ENCODE data around the gene NEAT1.

The NEAT1 gene

DNA sequence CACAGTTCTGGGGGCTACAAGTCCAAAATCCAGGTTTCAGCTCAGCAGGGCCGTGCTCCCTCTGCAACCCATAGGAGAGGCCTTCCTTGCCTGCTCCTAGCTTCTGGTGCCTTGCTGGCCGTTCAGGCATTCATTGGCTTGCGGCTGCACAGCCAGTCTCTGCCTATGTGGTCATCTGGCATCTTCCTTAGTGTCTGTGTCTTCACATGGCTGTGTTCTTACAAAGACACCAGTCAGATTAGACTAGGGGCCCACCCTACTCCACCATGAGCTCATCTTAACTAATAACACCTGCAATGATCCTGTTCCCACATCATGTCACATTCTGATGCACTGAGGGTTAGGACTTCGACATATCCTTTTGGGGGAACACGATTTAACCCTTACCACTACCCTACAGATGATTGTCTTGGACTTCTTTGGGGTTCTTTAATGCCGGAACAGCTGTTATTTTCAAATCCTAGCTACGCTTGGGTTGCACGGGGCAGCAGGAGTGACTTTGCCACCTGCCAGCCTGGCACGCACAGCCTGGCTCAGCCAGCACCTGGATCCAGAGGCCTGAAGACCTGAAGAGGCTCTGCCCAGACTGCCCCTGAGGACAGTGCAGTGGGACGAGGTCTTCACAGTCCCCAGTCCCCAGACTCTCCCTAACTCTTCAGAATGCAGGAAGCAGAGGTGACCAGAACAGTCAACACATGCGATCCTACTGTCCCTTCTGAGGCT lies 7.7 kb upstream of the NEAT1 start:
- no peaks in the 10 kb centered on the region for H3K27me3 ChIP-seq (ENCODE audit: control insufficient read depth, insufficient read depth, low read length)
- H3K36me3 ChIP-seq (ENCODE audit: control insufficient read depth, insufficient read depth, low read length), result peaks cover 8% of the 10 kb centered on the region
- H3K4me3 ChIP-seq (ENCODE audit: low read depth, low read length), result no peak overlapping the region
- no peak overlapping the region for H3K9ac ChIP-seq (ENCODE audit: low read depth, low read length)
- H3K9me3 ChIP-seq (ENCODE audit: control insufficient read depth, insufficient read depth, low read length), result no peaks in the 10 kb centered on the region
- peaks cover 25% of the 10 kb centered on the region for H3K4me1 ChIP-seq (ENCODE audit: control insufficient read depth, insufficient read depth, low read length)

DNA sequence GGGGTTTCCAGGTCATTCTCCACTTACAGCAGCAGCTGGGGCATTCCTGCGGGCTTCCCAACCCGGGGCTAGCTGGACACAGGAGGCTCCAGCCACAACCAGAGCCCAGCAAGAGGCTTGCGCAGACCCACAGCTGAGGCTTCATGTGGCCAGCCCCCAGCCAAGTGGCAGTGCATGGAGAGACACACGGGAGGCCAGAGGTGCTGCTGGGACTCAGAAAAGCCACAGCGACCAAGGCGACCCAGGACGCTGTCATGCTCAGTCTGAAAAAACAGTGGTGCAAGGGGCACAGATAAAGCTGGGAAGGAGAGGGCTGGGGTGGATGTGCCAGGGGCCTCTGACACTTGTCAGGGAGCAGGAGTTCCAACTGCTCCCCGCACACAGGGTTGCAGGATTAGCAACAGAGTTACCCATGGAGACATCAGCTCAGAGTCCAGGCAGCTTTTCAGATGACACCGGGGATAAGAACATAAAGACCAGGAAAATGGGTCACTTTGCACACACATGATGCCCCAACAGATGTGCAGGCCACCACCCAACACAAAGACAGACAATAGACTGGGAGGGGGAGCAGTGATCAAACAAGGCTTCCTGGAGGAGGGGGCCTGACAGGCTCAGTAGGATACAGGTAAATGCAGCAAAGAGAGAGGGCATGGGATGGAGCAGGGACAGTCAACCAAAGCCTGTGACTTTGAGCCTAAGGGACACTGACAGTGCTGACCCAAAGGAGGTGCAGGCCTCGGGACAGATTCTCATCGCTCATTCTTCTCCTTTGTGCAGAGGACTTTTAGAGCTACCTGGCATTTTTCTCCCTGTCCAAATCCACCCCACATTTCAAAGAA lies 6.9 kb upstream of the NEAT1 start:
- H3K4me3 ChIP-seq (ENCODE audit: low read depth, low read length), result peak overlapping the region; percentile 27

DNA sequence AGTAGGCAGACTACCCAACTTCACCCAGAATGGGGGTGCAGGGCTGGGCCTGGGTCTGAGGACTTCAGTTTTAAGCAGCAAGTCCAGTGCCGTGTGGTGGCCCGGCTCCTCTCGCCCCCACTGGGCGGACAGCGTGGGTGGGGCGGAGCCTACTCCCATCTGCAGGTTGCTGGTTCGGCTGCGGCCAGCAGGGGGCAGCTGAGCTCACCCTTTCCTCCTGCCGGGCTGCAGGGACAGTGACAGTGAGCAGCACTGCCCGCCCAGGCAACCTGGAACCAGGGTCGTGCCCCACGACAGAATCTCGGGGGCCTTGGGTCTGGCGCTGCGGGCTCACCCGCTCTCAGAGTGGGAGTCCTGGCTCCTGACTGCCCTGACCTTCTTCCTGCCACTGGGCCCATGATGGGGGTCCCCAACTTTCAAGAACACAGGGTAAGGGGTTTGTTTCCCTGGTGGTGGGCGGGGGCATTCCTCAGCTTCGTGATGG lies 6.2 kb upstream of the NEAT1 start:
- peaks cover 29% of the 10 kb centered on the region for H3K4me1 ChIP-seq (ENCODE audit: control insufficient read depth, insufficient read depth, low read length)

More for the DNA sequence above, 6.9 kb upstream of the NEAT1 start:
- Histone ChIP-seq H3K9ac (ENCODE audit: low read depth, low read length) (no peak overlapping the region), H3K4me1 (ENCODE audit: control insufficient read depth, insufficient read depth, low read length) (peaks cover 28% of the 10 kb centered on the region), H3K27me3 (ENCODE audit: control insufficient read depth, insufficient read depth, low read length) (no peaks in the 10 kb centered on the region), H3K9me3 (ENCODE audit: control insufficient read depth, insufficient read depth, low read length) (no peaks in the 10 kb centered on the region), H3K36me3 (ENCODE audit: control insufficient read depth, insufficient read depth, low read length) (peaks cover 8% of the 10 kb centered on the region)

DNA sequence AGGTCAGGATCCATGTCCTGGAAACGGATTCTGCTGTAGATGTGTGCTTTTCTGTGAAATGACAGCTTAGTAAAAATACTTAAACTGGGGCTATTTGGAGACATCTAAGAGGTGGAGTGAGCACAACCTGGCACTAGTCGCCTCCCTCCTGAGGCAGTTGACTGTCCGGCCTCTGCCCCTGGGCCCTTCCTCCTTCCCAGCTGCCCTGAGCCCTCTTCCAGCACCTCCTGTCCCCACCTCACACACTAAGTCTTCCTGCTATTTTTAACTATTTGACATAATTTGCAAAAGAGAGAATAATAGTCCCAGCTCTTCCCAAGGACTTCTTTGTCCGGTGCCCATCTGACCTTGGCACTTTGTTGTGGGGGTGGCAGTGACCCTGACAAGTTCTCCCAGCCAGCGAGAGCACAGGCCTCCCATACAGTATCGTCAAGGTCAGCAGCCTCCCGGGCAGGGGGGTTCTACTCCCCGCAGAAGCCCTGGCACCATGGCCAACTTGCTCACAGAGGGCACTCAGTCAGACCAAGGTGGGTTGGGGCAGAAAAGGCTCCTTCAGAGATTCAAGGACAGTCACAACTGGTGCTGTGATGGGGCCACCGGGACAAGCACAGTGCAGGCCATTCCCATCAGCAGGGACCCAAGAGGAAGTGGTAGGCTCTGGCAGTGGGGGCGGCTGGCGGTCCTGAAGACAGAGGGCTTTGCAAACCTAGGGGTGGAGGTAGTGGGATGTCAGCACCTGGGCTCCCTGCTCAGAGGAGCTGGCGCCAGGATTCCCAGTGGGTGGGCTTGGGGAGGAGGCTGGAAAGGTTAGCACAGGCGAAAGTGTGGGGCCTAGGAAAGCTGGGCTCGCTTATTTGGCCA lies 5.5 kb upstream of the NEAT1 start:
- Histone ChIP-seq H3K27me3 (ENCODE audit: control insufficient read depth, insufficient read depth, low read length) (no peaks in the 10 kb centered on the region), H3K36me3 (ENCODE audit: control insufficient read depth, insufficient read depth, low read length) (no peaks in the 10 kb centered on the region), H3K4me3 (ENCODE audit: low read depth, low read length) (peak overlapping the region; percentile 35), H3K4me1 (ENCODE audit: control insufficient read depth, insufficient read depth, low read length) (peaks cover 31% of the 10 kb centered on the region), H3K9me3 (ENCODE audit: control insufficient read depth, insufficient read depth, low read length) (no peaks in the 10 kb centered on the region), H3K9ac (ENCODE audit: low read depth, low read length) (no peak overlapping the region)

More for the DNA sequence above, 6.2 kb upstream of the NEAT1 start:
- Histone ChIP-seq H3K4me3 (ENCODE audit: low read depth, low read length) (peak overlapping the region; percentile 35), H3K27me3 (ENCODE audit: control insufficient read depth, insufficient read depth, low read length) (no peaks in the 10 kb centered on the region), H3K9me3 (ENCODE audit: control insufficient read depth, insufficient read depth, low read length) (no peaks in the 10 kb centered on the region), H3K9ac (ENCODE audit: low read depth, low read length) (no peak overlapping the region), H3K36me3 (ENCODE audit: control insufficient read depth, insufficient read depth, low read length) (peaks cover 2% of the 10 kb centered on the region)

DNA sequence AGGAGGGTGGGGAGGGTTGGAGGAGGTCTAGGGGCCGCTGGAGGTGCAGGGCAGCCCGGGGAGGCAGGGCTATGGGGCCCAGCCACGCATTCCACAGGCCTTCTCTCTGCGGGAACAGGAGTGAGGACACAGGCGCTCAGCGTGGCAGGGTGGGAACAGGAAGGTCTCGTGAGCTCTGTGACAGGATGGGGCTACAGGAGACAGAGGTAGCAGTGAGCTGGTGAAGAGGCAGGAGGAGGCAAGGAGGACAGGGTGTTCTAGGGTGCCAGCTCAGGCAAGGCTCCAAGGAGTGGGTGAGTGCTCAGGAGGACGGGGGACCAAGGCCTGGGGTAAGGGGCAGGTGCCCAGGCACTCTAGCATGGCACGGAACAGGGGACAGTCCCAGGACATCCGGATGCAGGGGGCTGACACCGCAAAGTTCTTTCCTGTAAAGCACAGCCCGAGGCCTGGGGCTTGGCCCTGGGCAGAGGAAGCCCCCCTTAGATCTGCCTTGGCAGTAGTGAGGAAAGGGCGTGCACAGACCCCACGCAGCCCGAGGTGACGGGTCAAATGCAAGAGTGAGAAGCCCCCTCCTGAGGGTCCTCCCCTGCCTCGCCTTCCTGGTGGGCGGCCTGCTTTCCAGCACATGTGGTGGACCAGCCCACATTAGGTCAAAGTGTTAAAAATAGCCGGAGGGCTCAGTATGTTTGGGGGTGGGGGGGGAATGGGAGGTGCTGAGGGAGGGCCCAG lies 4.7 kb upstream of the NEAT1 start:
- Histone ChIP-seq H3K4me3 (ENCODE audit: low read depth, low read length) (peak overlapping the region; percentile 0), H3K36me3 (ENCODE audit: control insufficient read depth, insufficient read depth, low read length) (no peaks in the 10 kb centered on the region), H3K9ac (ENCODE audit: low read depth, low read length) (peak overlapping the region; percentile 56), H3K27me3 (ENCODE audit: control insufficient read depth, insufficient read depth, low read length) (no peaks in the 10 kb centered on the region), H3K9me3 (ENCODE audit: control insufficient read depth, insufficient read depth, low read length) (no peaks in the 10 kb centered on the region), H3K4me1 (ENCODE audit: control insufficient read depth, insufficient read depth, low read length) (peaks cover 31% of the 10 kb centered on the region)

DNA sequence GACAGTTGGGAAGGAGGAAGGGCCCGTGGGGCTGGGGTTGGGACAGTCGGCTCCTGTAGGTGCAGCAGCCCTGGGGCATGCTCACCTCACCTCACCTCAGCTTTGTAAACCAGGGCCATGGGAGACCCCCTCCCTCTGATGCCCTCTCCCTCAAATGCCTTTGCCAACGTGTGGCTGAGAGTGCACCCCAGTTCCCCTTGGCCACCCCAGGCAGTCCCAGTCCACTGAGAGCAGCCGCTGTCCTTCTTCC lies 4.2 kb upstream of the NEAT1 start:
- H3K9ac ChIP-seq (ENCODE audit: low read depth, low read length), result peak overlapping the region; percentile 94
- H3K36me3 ChIP-seq (ENCODE audit: control insufficient read depth, insufficient read depth, low read length), result no peaks in the 10 kb centered on the region
- H3K4me1 ChIP-seq (ENCODE audit: control insufficient read depth, insufficient read depth, low read length), result peaks cover 31% of the 10 kb centered on the region
- H3K4me3 ChIP-seq (ENCODE audit: low read depth, low read length), result peak overlapping the region; percentile 33
- H3K9me3 ChIP-seq (ENCODE audit: control insufficient read depth, insufficient read depth, low read length), result no peaks in the 10 kb centered on the region
- H3K27me3 ChIP-seq (ENCODE audit: control insufficient read depth, insufficient read depth, low read length), result no peaks in the 10 kb centered on the region

DNA sequence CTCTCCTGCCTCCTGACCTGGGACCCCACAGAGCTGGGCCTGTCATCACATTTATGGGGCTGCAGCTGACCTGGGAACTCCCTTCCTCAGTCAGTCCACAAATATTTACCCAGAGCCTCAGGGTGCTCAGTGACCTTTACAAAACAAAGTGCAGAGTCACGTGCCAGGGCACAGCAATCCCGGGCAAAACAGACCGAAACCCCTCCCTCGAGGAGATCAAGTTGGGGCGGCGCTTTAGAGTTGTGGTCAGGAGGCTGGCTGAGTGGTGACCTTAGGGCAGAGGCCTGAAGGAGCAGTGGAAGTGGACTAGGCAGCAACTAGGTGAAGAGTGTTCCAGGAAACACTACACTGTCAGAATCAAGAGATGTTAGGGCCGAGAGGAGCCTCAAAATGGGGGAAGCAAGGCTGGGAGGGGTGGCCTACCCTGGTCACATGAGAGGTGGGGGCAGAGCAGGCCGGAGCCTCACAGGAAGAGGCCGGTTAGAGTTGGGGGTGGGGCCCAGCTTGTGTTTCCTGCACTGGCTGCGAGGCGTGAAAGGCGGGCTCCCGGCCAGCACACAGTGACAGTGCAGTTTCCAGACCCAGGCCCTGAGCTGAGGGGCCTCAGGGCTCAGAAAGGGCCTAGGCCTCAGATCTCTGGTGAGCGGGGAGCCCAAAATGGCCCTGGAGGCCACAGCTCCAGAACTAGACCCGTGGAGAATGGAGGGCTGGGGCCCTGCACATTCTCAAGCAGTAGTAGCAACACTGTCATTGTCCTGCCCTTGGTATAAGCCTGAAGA lies 3.7 kb upstream of the NEAT1 start:
- Histone ChIP-seq H3K4me1 (ENCODE audit: control insufficient read depth, insufficient read depth, low read length) (peaks cover 31% of the 10 kb centered on the region), H3K4me3 (ENCODE audit: low read depth, low read length) (peak overlapping the region; percentile 52)

DNA sequence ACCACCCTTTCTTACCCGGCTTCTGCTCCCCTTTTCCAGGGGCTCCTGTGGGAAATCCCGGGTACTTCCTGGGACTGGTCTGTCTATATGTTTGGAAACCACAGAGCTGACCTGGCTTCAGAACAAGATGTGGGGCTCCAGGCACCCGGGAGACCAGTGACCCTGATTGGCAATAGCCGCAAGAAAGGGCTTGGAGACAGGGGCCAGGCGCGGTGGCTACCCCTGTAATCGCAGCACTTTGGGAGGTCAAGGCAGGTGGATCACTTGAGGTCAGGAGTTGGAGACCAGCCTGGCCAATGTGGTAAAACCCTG lies 3.2 kb upstream of the NEAT1 start:
- peaks cover 31% of the 10 kb centered on the region for H3K4me1 ChIP-seq (ENCODE audit: control insufficient read depth, insufficient read depth, low read length)
- H3K4me3 ChIP-seq (ENCODE audit: low read depth, low read length), result peak overlapping the region; percentile 52
- H3K27me3 ChIP-seq (ENCODE audit: control insufficient read depth, insufficient read depth, low read length), result no peaks in the 10 kb centered on the region
- peak overlapping the region; percentile 94 for H3K9ac ChIP-seq (ENCODE audit: low read depth, low read length)
- H3K9me3 ChIP-seq (ENCODE audit: control insufficient read depth, insufficient read depth, low read length), result no peaks in the 10 kb centered on the region
- no peaks in the 10 kb centered on the region for H3K36me3 ChIP-seq (ENCODE audit: control insufficient read depth, insufficient read depth, low read length)

More for the DNA sequence above, 3.7 kb upstream of the NEAT1 start:
- Histone ChIP-seq H3K36me3 (ENCODE audit: control insufficient read depth, insufficient read depth, low read length) (no peaks in the 10 kb centered on the region), H3K9ac (ENCODE audit: low read depth, low read length) (peak overlapping the region; percentile 94), H3K9me3 (ENCODE audit: control insufficient read depth, insufficient read depth, low read length) (no peaks in the 10 kb centered on the region), H3K27me3 (ENCODE audit: control insufficient read depth, insufficient read depth, low read length) (no peaks in the 10 kb centered on the region)

DNA sequence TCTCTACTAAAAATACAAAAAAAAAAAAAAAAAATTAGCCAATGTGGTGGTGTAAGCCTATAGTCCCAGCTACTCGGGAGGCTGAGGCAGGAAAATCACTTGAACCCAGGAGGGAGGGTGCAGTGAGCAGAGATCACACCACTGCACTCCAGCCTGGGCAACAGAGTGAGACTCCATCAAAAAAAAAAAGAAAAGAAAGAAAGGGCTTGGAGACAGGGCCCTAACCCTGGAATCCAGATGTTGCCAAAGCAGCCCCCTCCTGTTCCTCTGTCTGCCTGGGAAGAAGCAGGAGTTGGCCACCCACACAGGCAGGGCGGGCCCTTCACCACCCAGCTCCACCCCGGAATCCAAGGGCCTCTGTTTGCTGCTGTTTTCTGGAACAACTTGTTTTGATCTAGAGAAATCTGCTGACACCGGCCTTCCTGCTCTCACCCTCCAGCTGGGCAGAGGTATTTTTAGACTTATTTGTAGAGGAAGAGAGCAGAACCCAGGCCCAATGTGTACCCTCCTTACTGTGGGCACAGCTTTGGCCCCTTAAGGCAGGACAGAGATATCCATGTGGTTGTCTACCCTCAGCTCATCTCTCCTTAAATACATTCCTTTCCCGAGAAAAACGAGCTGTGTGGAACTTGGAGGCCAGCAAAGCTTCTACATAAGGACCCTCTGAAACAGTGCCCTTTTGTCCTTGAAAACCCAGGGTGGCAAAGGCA lies 2.7 kb upstream of the NEAT1 start:
- no peaks in the 10 kb centered on the region for H3K9me3 ChIP-seq (ENCODE audit: control insufficient read depth, insufficient read depth, low read length)
- no peaks in the 10 kb centered on the region for H3K36me3 ChIP-seq (ENCODE audit: control insufficient read depth, insufficient read depth, low read length)
- H3K4me1 ChIP-seq (ENCODE audit: control insufficient read depth, insufficient read depth, low read length), result peaks cover 31% of the 10 kb centered on the region
- H3K27me3 ChIP-seq (ENCODE audit: control insufficient read depth, insufficient read depth, low read length), result no peaks in the 10 kb centered on the region
- H3K4me3 ChIP-seq (ENCODE audit: low read depth, low read length), result peak overlapping the region; percentile 6
- H3K9ac ChIP-seq (ENCODE audit: low read depth, low read length), result peak overlapping the region; percentile 51

DNA sequence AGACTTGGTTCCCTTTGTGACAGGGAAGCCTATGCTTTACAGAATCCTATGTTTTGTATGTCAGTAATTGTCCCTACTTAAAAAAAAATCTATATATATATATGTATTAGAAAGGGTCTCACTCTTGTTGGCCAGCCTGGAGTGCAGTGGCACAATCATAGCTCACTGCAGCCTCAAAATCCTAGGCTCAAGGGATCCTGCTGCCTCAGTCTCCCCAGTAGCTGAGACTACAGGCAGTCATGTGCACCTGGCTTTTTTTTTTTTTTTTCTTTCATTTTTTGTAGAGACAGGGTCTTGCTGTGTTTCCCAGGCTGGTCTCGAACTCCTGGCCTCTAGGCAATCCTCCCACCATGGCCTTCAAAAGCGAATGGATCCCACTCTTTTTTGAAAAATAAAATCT lies 2.1 kb upstream of the NEAT1 start:
- Histone ChIP-seq H3K9ac (ENCODE audit: low read depth, low read length) (peak overlapping the region; percentile 51), H3K27me3 (ENCODE audit: control insufficient read depth, insufficient read depth, low read length) (no peaks in the 10 kb centered on the region), H3K4me1 (ENCODE audit: control insufficient read depth, insufficient read depth, low read length) (peaks cover 31% of the 10 kb centered on the region), H3K36me3 (ENCODE audit: control insufficient read depth, insufficient read depth, low read length) (no peaks in the 10 kb centered on the region), H3K9me3 (ENCODE audit: control insufficient read depth, insufficient read depth, low read length) (no peaks in the 10 kb centered on the region), H3K4me3 (ENCODE audit: low read depth, low read length) (peak overlapping the region; percentile 6)

Data from iPS-15b (cell line).